Lung (tissue), 13 donors: Measurements from ENCODE around the gene LPIN1. TPM values are rescaled to one million over a fixed set of nuclear protein-coding genes. Genes with fewer than 3 reads are reported as not detected.

Experiments used
- ATAC-seq: fragments of 200-7000 bp; cut with Tn5 transposase; one replicate; pipeline ENCODE4 v1.9.1; 2020; ENCODE audit warnings: moderate number of reproducible peaks; ENCODE audit not compliant: insufficient read depth, low FRiP score
- DNase-seq, 3 donors: peaks; one replicate each; pipeline ENCODE4 v3.0.0-alpha.2; 2013 to 2017
- H3K27ac ChIP-seq, 2 donors: one replicate each; pipeline ENCODE4 v1.5.1; 2013; ENCODE audit warnings: mild to moderate bottlenecking in 2 of 2, moderate library complexity in 2 of 2, control low read depth in 1 of 2, inconsistent platforms in 1 of 2, low read depth in 1 of 2, low read length in 1 of 2
- H3K27me3 ChIP-seq, 3 donors: one replicate each; pipeline ENCODE4 v1.5.1; 2013; ENCODE audit warnings: low read length in 2 of 3; ENCODE audit not compliant: control insufficient read depth in 3 of 3, insufficient read depth in 3 of 3
- H3K36me3 ChIP-seq, 4 donors: one replicate each; pipeline ENCODE4 v1.5.1; 2013; ENCODE audit warnings: low read length in 4 of 4, mild to moderate bottlenecking in 1 of 4, moderate library complexity in 1 of 4; ENCODE audit not compliant: control insufficient read depth in 4 of 4, insufficient read depth in 4 of 4
- H3K4me1 ChIP-seq, 5 donors: one replicate each; pipeline ENCODE4 v1.5.1; 2013; ENCODE audit warnings: low read length in 5 of 5, mild to moderate bottlenecking in 2 of 5, moderate library complexity in 1 of 5; ENCODE audit not compliant: control insufficient read depth in 5 of 5, insufficient read depth in 5 of 5
- H3K4me3 ChIP-seq: one replicate; pipeline ENCODE4 v1.5.1; 2013; ENCODE audit warnings: mild to moderate bottlenecking, control low read depth, moderate library complexity
- H3K9ac ChIP-seq, 2 donors: one replicate each; pipeline ENCODE4 v1.5.1; 2013; ENCODE audit warnings: low read length in 2 of 2, control low read depth in 1 of 2; ENCODE audit not compliant: insufficient read depth in 1 of 2
- H3K9me3 ChIP-seq, 4 donors: one replicate each; pipeline ENCODE4 v1.5.1; 2013; ENCODE audit warnings: low read length in 3 of 4, mild to moderate bottlenecking in 1 of 4, moderate library complexity in 1 of 4; ENCODE audit not compliant: control insufficient read depth in 4 of 4, insufficient read depth in 3 of 4
- WGBS, 2 donors: extraction: QIAGEN DNeasy Blood & Tissue Kit; methylation state at CpG; one replicate each; pipeline ENCODE4 v1.1.7; 2013; 5-methylcytosine and 5-hydroxymethylcytosine counted together
- polyA plus RNA-seq, 2 donors: library from polyadenylated mRNA; stranded (reverse); fragments of 200-250 nt; gene quantifications; one replicate each; pipeline ENCODE4 v1.2.1, GENCODE V29; 2013
- small RNA-seq: library from RNA; depleted of rRNA; stranded (forward); fragments of <200 nt; gene quantifications from one replicate; pipeline ENCODE3, GENCODE V24; 2014; ENCODE audit warnings: low replicate concordance
- total RNA-seq, 2 donors: library from RNA; depleted of rRNA in 1 of 2; stranded (reverse); fragments of >200 nt in 1 of 2; gene quantifications; one replicate each; pipeline ENCODE4 v1.2.1, GENCODE V29; 2014 to 2021
- TF ChIP-seq, protein P1 (sequence below): IDR thresholded peaks from 2 replicates; pipeline ENCODE4 v1.5.1; 2012; ENCODE audit warnings: mild to moderate bottlenecking; ENCODE audit errors: control extremely low read depth, extremely low read depth
- donor health status: control.
- donor health status: control.
- donor health status: Bipolar disorder and iron deficiency.
- donor health status: healthy.
- donor health status: DM: yes; HTN: yes; CAD: no.

The LPIN1 gene
- total and polyA plus RNA-seq, 4 donors = 14.7 to 43.4 (median 26.0) TPM

DNA sequence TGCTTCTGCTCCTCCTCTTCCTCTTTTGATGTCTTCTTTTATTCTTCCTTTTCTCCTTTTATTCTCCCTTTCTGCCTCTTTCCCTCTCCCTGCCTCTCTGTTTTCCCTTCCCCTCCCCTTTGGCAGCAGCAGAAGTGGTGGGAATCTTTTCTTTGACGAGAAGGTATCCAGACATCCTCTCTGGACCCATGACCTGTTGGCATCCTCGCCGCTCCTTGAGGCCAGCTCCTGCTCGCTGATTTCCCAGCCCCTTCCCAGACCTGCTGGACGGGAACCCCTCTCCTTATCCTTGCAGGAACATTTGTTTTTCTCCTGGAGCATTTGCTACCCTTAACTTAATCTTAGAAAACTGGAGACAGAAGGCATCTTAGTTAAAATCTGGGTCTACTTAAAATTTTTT, 130.5 kb downstream of the LPIN1 start:
- Histone ChIP-seq H3K4me3 (no peak overlapping the region), H3K27me3 (no peaks in the 10 kb centered on the region), H3K27ac (no peak overlapping the region), H3K9me3 (no peaks in the 10 kb centered on the region), H3K9ac (no peak overlapping the region), H3K36me3 (no peaks in the 10 kb centered on the region), H3K4me1 (peaks cover 0 to 21% (median 4%) of the 10 kb centered on the region in 5 donors)
- DNase-seq (no peak), ATAC-seq (no peak)
- WGBS, 2 donors = 91 to 95% methylated on average over 5 of the region's 5 CpGs
- TF ChIP-seq, protein P1, sequence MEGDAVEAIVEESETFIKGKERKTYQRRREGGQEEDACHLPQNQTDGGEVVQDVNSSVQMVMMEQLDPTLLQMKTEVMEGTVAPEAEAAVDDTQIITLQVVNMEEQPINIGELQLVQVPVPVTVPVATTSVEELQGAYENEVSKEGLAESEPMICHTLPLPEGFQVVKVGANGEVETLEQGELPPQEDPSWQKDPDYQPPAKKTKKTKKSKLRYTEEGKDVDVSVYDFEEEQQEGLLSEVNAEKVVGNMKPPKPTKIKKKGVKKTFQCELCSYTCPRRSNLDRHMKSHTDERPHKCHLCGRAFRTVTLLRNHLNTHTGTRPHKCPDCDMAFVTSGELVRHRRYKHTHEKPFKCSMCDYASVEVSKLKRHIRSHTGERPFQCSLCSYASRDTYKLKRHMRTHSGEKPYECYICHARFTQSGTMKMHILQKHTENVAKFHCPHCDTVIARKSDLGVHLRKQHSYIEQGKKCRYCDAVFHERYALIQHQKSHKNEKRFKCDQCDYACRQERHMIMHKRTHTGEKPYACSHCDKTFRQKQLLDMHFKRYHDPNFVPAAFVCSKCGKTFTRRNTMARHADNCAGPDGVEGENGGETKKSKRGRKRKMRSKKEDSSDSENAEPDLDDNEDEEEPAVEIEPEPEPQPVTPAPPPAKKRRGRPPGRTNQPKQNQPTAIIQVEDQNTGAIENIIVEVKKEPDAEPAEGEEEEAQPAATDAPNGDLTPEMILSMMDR = no peak

Small RNA genes within 50 kb of the gene (small RNA-seq; reads per million reads assigned to genes)
- gene MIR4262 = not detected
- gene MIR548S = 0.12 reads per million

Other genes with a start within 250 kb of the LPIN1 start
- 1 to 10 TPM; 2.9 to 3.3 TPM for gene GREB1, start 212.6 kb upstream of the LPIN1 start, total RNA-seq
- under 1 TPM; 0.23 to 0.67 TPM for gene GREB1, start 212.6 kb upstream of the LPIN1 start, polyA plus RNA-seq
- gene NTSR2, start 76.4 kb upstream of the LPIN1 start, total RNA-seq = not detected
- not detected for gene NTSR2, start 76.4 kb upstream of the LPIN1 start, polyA plus RNA-seq